Panc1 (cell line): ENCODE results near the gene PLEKHF1. TPM values are rescaled to one million over a fixed set of nuclear protein-coding genes. Genes with fewer than 3 reads are reported as not detected.

Experiments used
- ATAC-seq: fragments of 200-7000 bp; cut with Tn5 transposase; 2 replicates; pipeline ENCODE4 v1.9.1; 2020; ENCODE audit warnings: mild to moderate bottlenecking, moderate library complexity
- Bru-seq: library from RNA; stranded (reverse); fragments of 400-500 nt; gene quantifications from one replicate; lab custom pipeline; 2021; lab: Mats Ljungman, UMichigan
- BruChase-seq, 2 experiments: library from RNA; stranded (reverse); fragments of 400-500 nt; gene quantifications; one replicate each; lab custom pipeline; 2021; lab: Mats Ljungman, UMichigan
- BruUV-seq: library from RNA; stranded (reverse); fragments of 400-500 nt; replicated peaks from 2 replicates; lab custom pipeline; 2021; lab: Mats Ljungman, UMichigan
- CTCF ChIA-PET: fragments of 300-600 bp; sonication (Branson Sonifier 250); formaldehyde crosslinking; loops from one replicate; lab custom pipeline; 2022; ENCODE audit warnings: antibody characterized with exemption; lab: Charles Lee
- POLR2A ChIA-PET: fragments of 300-600 bp; sonication (Branson Sonifier 250); formaldehyde crosslinking; loops from one replicate; lab custom pipeline; 2022; ENCODE audit warnings: antibody characterized with exemption; lab: Charles Lee
- DNase-seq: peaks from one replicate; pipeline ENCODE4 v3.0.0-alpha.2; 2010; ENCODE audit warnings: low read depth, low spot score
- H3K27ac ChIP-seq: 2 replicates; pipeline ENCODE4 v1.5.1; 2011; ENCODE audit warnings: mild to moderate bottlenecking, low read length, inconsistent platforms
- H3K27me3 ChIP-seq: fragments of 200-500 bp; sonication (Bioruptor generic); 2 replicates; pipeline ENCODE4 v1.6.0; 2014; ENCODE audit warnings: low read length, inconsistent platforms; ENCODE audit not compliant: control insufficient read depth, insufficient read depth
- H3K36me3 ChIP-seq: fragments of 200-500 bp; sonication (Bioruptor generic); 2 replicates; pipeline ENCODE4 v1.5.1; 2014; ENCODE audit warnings: inconsistent platforms, mild to moderate bottlenecking, low read length, moderate library complexity; ENCODE audit not compliant: control insufficient read depth, insufficient read depth
- H3K4me1 ChIP-seq: 2 replicates; pipeline ENCODE4 v1.5.1; 2011; ENCODE audit warnings: inconsistent platforms, mild to moderate bottlenecking, low read length, moderate library complexity; ENCODE audit not compliant: control insufficient read depth, insufficient read depth
- H3K4me3 ChIP-seq, 2 experiments: 2 replicates each; pipeline ENCODE4 v1.5.1; 2011 to 2012; ENCODE audit warnings: low read depth in 2 of 2, low read length in 2 of 2, mild to moderate bottlenecking in 2 of 2, inconsistent platforms in 1 of 2, moderate library complexity in 1 of 2
- H3K9me3 ChIP-seq: fragments of 200-500 bp; sonication (Bioruptor generic); 2 replicates; pipeline ENCODE4 v1.5.1; 2014; ENCODE audit warnings: low read depth, mild to moderate bottlenecking, inconsistent platforms, low read length, moderate library complexity; ENCODE audit not compliant: control insufficient read depth, insufficient read depth
- POLR2AphosphoS5 ChIP-seq: IDR thresholded peaks from 2 replicates; pipeline ENCODE4 v1.6.1; 2012; ENCODE audit warnings: mild to moderate bottlenecking, low read depth, low read length, moderate library complexity
- SIN3A ChIP-seq: IDR thresholded peaks from 2 replicates; pipeline ENCODE4 v1.6.1; 2012; ENCODE audit warnings: low read depth, mild to moderate bottlenecking, low read length, moderate library complexity, borderline replicate concordance; ENCODE audit not compliant: insufficient read depth
- TCF7L2 ChIP-seq: IDR thresholded peaks from 2 replicates; pipeline ENCODE4 v1.6.1; 2011; ENCODE audit warnings: mild to moderate bottlenecking, low read depth, low read length, inconsistent platforms
- in situ Hi-C: cut with HindIII; loops from 2 replicates; pipeline ENCODE4 v1.10.0; 2016; ENCODE audit warnings: low sequenced_read_pairs, low pct_unique_long_range_greater_than_20kb
- intact Hi-C: fragments of 100-400 bp; cut with micrococcal nuclease; formaldehyde crosslinking; loops from one replicate; pipeline ENCODE4 v1.10.0; 2022; ENCODE audit not compliant: unreplicated experiment
- long read RNA-seq: library from polyadenylated mRNA; unstranded; transcript quantifications from one replicate; pipeline ENCODE4 v2.0.0, GENCODE V29; 2021; ENCODE audit not compliant: unreplicated experiment
- polyA plus RNA-seq: library from polyadenylated mRNA; unstranded; fragments of >200 nt; gene quantifications from one replicate; pipeline ENCODE4 v1.2.1, GENCODE V29; 2012; ENCODE audit warnings: missing spikeins; ENCODE audit not compliant: insufficient read length
- total RNA-seq: library from RNA; stranded (reverse); gene quantifications from one replicate; pipeline ENCODE4 v1.2.1, GENCODE V29; 2021; ENCODE audit not compliant: unreplicated experiment
- TF ChIP-seq, protein P1 (sequence below), 2 experiments: IDR thresholded peaks; 2 replicates each; pipeline ENCODE4 v1.6.1; 2011 to 2012; ENCODE audit warnings: low read depth in 2 of 2, control low read depth in 1 of 2, low read length in 1 of 2, mild to moderate bottlenecking in 1 of 2, moderate library complexity in 1 of 2; ENCODE audit not compliant: insufficient read depth in 1 of 2
- TF ChIP-seq, protein P2 (sequence below): fragments of 450-650 bp; IDR thresholded peaks from 2 replicates; pipeline ENCODE4 v1.5.1; 2017; ENCODE audit warnings: mild to moderate bottlenecking

The PLEKHF1 gene, protein sequence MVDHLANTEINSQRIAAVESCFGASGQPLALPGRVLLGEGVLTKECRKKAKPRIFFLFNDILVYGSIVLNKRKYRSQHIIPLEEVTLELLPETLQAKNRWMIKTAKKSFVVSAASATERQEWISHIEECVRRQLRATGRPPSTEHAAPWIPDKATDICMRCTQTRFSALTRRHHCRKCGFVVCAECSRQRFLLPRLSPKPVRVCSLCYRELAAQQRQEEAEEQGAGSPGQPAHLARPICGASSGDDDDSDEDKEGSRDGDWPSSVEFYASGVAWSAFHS
- total RNA-seq (22.4 TPM), Bru-seq, nascent RNA (percentile 67 among the genes with signal in this experiment), BruChase-seq, experiment 1, labeled RNA remaining after a 2-hour chase (percentile 55 among the genes with signal in this experiment), BruChase-seq, experiment 2, labeled RNA remaining after a 6-hour chase (percentile 47 among the genes with signal in this experiment)
- 31.8 TPM for polyA plus RNA-seq
- long read RNA-seq, transcript PLEKHF1-204 (2 exons, 1,357 nt) = minor isoform, 14 of 68 reads
- long read RNA-seq, transcript PLEKHF1-201 (2 exons, 2,084 nt) = major isoform, 37 of 68 reads
- long read RNA-seq, partial matches to known transcripts = 11 of 68 reads
- long read RNA-seq, other reads (novel, unspliced or antisense) = 4 of 68 reads

DNA sequence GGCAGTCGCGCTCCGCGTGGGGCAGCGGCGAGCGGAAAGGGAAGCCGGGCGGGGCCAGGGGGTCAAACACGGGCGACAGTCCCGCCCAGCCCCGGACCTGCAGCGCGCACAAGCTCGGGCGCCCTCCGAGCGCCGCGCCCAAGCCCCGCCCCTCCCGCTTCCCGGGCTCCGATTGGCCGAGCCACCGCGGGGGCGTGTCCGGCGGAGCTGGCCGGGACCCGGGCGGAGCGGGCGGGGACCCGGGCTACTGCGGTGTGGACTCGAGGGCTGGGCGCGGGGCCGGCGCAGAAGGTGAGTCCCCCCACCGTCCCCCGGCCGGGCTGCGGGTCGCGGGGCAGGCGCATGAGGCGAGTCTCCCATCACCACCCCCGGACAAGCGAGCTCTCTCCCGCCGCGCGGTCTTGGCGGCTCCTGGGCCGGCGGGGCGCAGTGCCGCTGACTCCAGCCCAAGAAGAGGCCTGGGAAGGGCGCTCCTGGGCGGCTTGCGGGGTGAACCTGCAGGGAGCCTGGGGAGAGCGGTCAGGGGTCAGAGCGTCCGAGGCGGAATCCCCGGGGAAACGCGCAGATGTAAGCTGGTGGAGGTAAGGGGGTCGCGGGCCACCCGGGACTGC lies at the start of gene PLEKHF1:
Gene PLEKHF1, plus strand, starts transcription at position 247 of the 611 bp plus-strand sequence. CDS start 8,379 bp downstream, outside the sequence.
- DNase-seq = no peak
- POLR2A ChIA-PET = no interaction called here
- Histone ChIP-seq H3K9me3 (no peaks in the 10 kb centered on the region), H3K27ac (peak within 1 kb of the TSS; percentile 83), H3K27me3 (no peaks in the 10 kb centered on the region), H3K4me1 (peaks cover 60% of the 10 kb centered on the region), H3K36me3 (no peaks in the 10 kb centered on the region), H3K4me3 (peak within 1 kb of the TSS; percentile 71 to 77)
- intact Hi-C loops (no loop called here), in situ Hi-C loops (no loop called here)
- TF ChIP-seq TCF7L2 = no peak
- TF ChIP-seq SIN3A = peak; percentile 75; the same call in 1 of the 2 replicates
- TF ChIP-seq, protein P1, sequence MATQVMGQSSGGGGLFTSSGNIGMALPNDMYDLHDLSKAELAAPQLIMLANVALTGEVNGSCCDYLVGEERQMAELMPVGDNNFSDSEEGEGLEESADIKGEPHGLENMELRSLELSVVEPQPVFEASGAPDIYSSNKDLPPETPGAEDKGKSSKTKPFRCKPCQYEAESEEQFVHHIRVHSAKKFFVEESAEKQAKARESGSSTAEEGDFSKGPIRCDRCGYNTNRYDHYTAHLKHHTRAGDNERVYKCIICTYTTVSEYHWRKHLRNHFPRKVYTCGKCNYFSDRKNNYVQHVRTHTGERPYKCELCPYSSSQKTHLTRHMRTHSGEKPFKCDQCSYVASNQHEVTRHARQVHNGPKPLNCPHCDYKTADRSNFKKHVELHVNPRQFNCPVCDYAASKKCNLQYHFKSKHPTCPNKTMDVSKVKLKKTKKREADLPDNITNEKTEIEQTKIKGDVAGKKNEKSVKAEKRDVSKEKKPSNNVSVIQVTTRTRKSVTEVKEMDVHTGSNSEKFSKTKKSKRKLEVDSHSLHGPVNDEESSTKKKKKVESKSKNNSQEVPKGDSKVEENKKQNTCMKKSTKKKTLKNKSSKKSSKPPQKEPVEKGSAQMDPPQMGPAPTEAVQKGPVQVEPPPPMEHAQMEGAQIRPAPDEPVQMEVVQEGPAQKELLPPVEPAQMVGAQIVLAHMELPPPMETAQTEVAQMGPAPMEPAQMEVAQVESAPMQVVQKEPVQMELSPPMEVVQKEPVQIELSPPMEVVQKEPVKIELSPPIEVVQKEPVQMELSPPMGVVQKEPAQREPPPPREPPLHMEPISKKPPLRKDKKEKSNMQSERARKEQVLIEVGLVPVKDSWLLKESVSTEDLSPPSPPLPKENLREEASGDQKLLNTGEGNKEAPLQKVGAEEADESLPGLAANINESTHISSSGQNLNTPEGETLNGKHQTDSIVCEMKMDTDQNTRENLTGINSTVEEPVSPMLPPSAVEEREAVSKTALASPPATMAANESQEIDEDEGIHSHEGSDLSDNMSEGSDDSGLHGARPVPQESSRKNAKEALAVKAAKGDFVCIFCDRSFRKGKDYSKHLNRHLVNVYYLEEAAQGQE (IDR thresholded peaks at IDR 0.05; ENCODE audit: insufficient read depth in 1 of 2, low read depth in 2 of 2, low read length in 1 of 2) = no peak
- TF ChIP-seq POLR2AphosphoS5 = peak; percentile 46; the same call in 1 of the 2 replicates
- TF ChIP-seq, protein P2, sequence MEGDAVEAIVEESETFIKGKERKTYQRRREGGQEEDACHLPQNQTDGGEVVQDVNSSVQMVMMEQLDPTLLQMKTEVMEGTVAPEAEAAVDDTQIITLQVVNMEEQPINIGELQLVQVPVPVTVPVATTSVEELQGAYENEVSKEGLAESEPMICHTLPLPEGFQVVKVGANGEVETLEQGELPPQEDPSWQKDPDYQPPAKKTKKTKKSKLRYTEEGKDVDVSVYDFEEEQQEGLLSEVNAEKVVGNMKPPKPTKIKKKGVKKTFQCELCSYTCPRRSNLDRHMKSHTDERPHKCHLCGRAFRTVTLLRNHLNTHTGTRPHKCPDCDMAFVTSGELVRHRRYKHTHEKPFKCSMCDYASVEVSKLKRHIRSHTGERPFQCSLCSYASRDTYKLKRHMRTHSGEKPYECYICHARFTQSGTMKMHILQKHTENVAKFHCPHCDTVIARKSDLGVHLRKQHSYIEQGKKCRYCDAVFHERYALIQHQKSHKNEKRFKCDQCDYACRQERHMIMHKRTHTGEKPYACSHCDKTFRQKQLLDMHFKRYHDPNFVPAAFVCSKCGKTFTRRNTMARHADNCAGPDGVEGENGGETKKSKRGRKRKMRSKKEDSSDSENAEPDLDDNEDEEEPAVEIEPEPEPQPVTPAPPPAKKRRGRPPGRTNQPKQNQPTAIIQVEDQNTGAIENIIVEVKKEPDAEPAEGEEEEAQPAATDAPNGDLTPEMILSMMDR = no peak
- BruUV-seq = no TSS peak
- CTCF ChIA-PET = interaction anchor here (0.6 to 0.9 kb wide), 3 partner anchors 40 to 898 kb away, joined by 3 to 4 read pairs (median 3); no protein-coding TSS in a partner anchor
- ATAC-seq = peak; percentile 90

DNA sequence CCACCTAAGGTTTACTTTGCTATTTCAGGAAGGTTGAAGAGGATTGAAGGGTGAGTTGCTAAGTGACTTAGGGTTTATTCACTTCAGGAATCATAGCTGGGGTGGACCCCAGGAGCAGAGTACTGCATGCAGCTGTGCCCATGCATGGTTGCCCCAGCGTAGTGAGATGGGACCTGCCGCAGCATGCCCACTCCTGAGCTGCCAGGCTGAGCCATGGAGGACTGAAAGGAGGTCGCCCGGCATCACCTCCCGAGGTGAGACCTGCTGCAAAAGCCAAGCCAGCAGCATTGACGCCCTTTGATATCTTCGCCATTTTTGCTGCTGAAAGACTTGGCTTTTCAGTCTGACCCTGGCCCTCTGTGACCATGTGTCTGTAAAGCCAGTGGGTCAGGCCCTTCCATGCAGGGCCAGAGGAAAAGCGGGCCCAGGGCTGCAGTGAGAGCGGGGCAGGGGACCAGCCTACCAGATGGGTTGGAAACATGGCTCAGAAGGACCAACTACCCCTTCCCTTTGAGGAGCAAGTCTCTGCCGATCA lies 49.3 kb upstream of the PLEKHF1 start:
- POLR2A ChIA-PET = no interaction called here

More for the DNA sequence above, 49.3 kb upstream of the PLEKHF1 start:
- no peak for ATAC-seq
- TF ChIP-seq POLR2AphosphoS5 = no peak
- TF ChIP-seq, protein P1 (IDR thresholded peaks at IDR 0.05; ENCODE audit: insufficient read depth in 1 of 2, low read depth in 2 of 2, low read length in 1 of 2) = no peak
- TF ChIP-seq, protein P2 = no peak
- no peak for TF ChIP-seq TCF7L2
- no peak for TF ChIP-seq SIN3A
- CTCF ChIA-PET = no interaction called here
- in situ Hi-C loops (no loop called here), intact Hi-C loops (no loop called here)
- Histone ChIP-seq H3K4me3 (no peak overlapping the region), H3K36me3 (peaks cover 5% of the 10 kb centered on the region; the same call in 1 of the 2 replicates), H3K27ac (no peak overlapping the region), H3K9me3 (no peaks in the 10 kb centered on the region), H3K4me1 (no peaks in the 10 kb centered on the region), H3K27me3 (no peaks in the 10 kb centered on the region)
- DNase-seq = no peak
- no TSS peak for BruUV-seq
